ENCODE results near the gene MVK. TPM values are rescaled to one million over a fixed set of nuclear protein-coding genes. Genes with fewer than 3 reads are reported as not detected.

Gene MVK
- total and polyA plus RNA-seq, 2 experiments from 2014 or later = 18.3 to 34.3 TPM

DNA sequence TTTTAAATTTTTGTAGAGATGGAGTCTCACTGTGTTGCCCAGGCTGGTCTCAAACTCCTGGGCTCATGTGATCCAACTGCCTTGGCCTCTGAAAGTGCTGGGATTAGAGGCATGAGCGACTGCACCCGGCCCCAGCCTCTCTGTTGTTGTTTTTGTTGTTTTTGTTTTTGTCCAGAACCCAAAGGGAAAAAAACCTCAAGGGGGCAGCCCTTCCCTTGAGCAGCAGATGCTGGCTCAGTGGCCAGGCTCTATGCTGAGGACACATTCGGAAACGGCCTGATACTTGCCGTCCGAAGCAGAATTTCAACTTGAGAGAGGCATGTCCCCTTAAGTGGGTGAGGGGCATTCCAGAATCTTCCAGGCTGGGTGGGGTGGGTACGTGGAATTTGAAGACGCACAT, 6.7 kb downstream of the MVK start:
- no peaks in the 10 kb centered on the region for H4K20me1 ChIP-seq (ENCODE audit: insufficient read depth, poor library complexity, severe bottlenecking)
- peaks cover 12% of the 10 kb centered on the region for H3K79me2 ChIP-seq
- no peak overlapping the region for H3K4me3 ChIP-seq
- 92% methylated on average over 8 of the region's 8 CpGs for WGBS (ENCODE audit: low lambda C conversion rate, missing lambda C conversion rate)
- H3K4me2 ChIP-seq = no peak overlapping the region
- H3K4me1 ChIP-seq (ENCODE audit: insufficient read depth) = no peaks in the 10 kb centered on the region
- H3K9me3 ChIP-seq (ENCODE audit: low read depth) = no peaks in the 10 kb centered on the region
- no peak for TF ChIP-seq CTCF (IDR thresholded peaks at IDR 0.05; ENCODE audit: poor library complexity)
- TF ChIP-seq EZH2phosphoT487 (IDR thresholded peaks at IDR 0.05; ENCODE audit: low read depth, severe bottlenecking, unreplicated experiment) = no peak
- TF ChIP-seq EZH2 (IDR thresholded peaks at IDR 0.05; ENCODE audit: borderline replicate concordance) = no peak
- H3K27me3 ChIP-seq = no peaks in the 10 kb centered on the region
- DNase-seq (ENCODE audit: low spot score) = no peak
- H3K36me3 ChIP-seq (replicated peaks; ENCODE audit: insufficient read depth, low read depth) = peaks cover 2% of the 10 kb centered on the region
- H2AFZ ChIP-seq = no peak overlapping the region
- no peak overlapping the region for H3K27ac ChIP-seq
- H3K9me2 ChIP-seq (replicated peaks; ENCODE audit: insufficient read depth) = no peaks in the 10 kb centered on the region

- no peak overlapping the region for H3K4me2 ChIP-seq
- H3K36me3 ChIP-seq (replicated peaks; ENCODE audit: insufficient read depth, low read depth) = peaks cover 2% of the 10 kb centered on the region
Measured at GRCh38 chr12:109580684-109581333, 7.2 kb downstream of the MVK start.

DNA sequence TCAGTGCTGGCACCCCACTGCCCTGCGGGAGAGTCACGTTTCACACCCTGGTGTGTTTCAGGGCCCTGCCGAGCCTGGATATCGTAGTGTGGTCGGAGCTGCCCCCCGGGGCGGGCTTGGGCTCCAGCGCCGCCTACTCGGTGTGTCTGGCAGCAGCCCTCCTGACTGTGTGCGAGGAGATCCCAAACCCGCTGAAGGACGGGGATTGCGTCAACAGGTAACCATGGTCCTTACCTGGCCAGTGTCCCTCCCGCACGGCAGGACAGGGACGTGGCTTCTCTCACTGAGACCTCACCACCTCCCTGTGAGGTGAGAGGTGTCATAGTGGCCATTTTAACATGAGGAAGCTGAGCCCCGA, 7.7 kb downstream of the MVK start:
- H3K36me3 ChIP-seq (replicated peaks; ENCODE audit: insufficient read depth, low read depth) = peaks cover 2% of the 10 kb centered on the region
- no peak overlapping the region for H3K4me3 ChIP-seq
- no peaks in the 10 kb centered on the region for H3K27me3 ChIP-seq
- H3K27ac ChIP-seq = no peak overlapping the region
- H3K4me1 ChIP-seq (ENCODE audit: insufficient read depth) = no peaks in the 10 kb centered on the region
- H3K9me2 ChIP-seq (replicated peaks; ENCODE audit: insufficient read depth) = no peaks in the 10 kb centered on the region
- no peak overlapping the region for H3K4me2 ChIP-seq
- no peaks in the 10 kb centered on the region for H4K20me1 ChIP-seq (ENCODE audit: insufficient read depth, poor library complexity, severe bottlenecking)
- no peaks in the 10 kb centered on the region for H3K9me3 ChIP-seq (ENCODE audit: low read depth)
- WGBS (ENCODE audit: low lambda C conversion rate, missing lambda C conversion rate) = 88% methylated on average over 18 of the region's 18 CpGs
- H3K79me2 ChIP-seq = peaks cover 4% of the 10 kb centered on the region
- DNase-seq (ENCODE audit: low spot score) = no peak
- H2AFZ ChIP-seq = no peak overlapping the region
- TF ChIP-seq CTCF (IDR thresholded peaks at IDR 0.05; ENCODE audit: poor library complexity) (no peak), EZH2phosphoT487 (IDR thresholded peaks at IDR 0.05; ENCODE audit: low read depth, severe bottlenecking, unreplicated experiment) (no peak), EZH2 (IDR thresholded peaks at IDR 0.05; ENCODE audit: borderline replicate concordance) (no peak)

More at GRCh38 chr12:109580684-109581333, 7.2 kb downstream of the MVK start:
- Histone ChIP-seq H2AFZ (no peak overlapping the region), H3K9me3 (ENCODE audit: low read depth) (no peaks in the 10 kb centered on the region), H3K27me3 (no peaks in the 10 kb centered on the region), H4K20me1 (ENCODE audit: insufficient read depth, poor library complexity, severe bottlenecking) (no peaks in the 10 kb centered on the region), H3K9me2 (replicated peaks; ENCODE audit: insufficient read depth) (no peaks in the 10 kb centered on the region), H3K4me3 (no peak overlapping the region), H3K79me2 (peaks cover 8% of the 10 kb centered on the region), H3K27ac (no peak overlapping the region), H3K4me1 (ENCODE audit: insufficient read depth) (no peaks in the 10 kb centered on the region)
- WGBS (ENCODE audit: low lambda C conversion rate, missing lambda C conversion rate) = 92% methylated on average over 13 of the region's 13 CpGs
- no peak for DNase-seq (ENCODE audit: low spot score)
- no peak for TF ChIP-seq CTCF (IDR thresholded peaks at IDR 0.05; ENCODE audit: poor library complexity)
- TF ChIP-seq EZH2 (IDR thresholded peaks at IDR 0.05; ENCODE audit: borderline replicate concordance) = no peak
- TF ChIP-seq EZH2phosphoT487 (IDR thresholded peaks at IDR 0.05; ENCODE audit: low read depth, severe bottlenecking, unreplicated experiment) = no peak
